Measurements from ENCODE around the gene EDIL3. TPM values are rescaled to one million over a fixed set of nuclear protein-coding genes. Genes with fewer than 3 reads are reported as not detected.

The EDIL3 gene
- total and polyA plus RNA-seq, 9 of the 15 experiments (the other 6 are each of a cell fraction or from before 2014, with no cell fraction given), result 0.09 TPM; not detected in 8

GRCh38 chr5:83956386-83956785, 428.3 kb downstream of the EDIL3 start:
- no peaks in the 10 kb centered on the region for H3K9me1 ChIP-seq (ENCODE audit: control insufficient read depth, insufficient read depth, low read length)
- no peak overlapping the region for H3K9ac ChIP-seq (ENCODE audit: insufficient read depth in 1 of 2, low read depth in 2 of 2, low read length in 2 of 2)
- H3K27me3 ChIP-seq (ENCODE audit: control insufficient read depth in 2 of 2, insufficient read depth in 2 of 2, low read length in 2 of 2), result no peaks in the 10 kb centered on the region
- no peaks in the 10 kb centered on the region for H3K36me3 ChIP-seq (ENCODE audit: control insufficient read depth, insufficient read depth, low read length)
- ATAC-seq (no peak), FAIRE-seq (no peak), DNase-seq (ENCODE audit: extremely low read depth in 1 of 4, low spot score in 3 of 4) (no peak)
- H3K4me2 ChIP-seq (ENCODE audit: insufficient read depth, low read length), result no peak overlapping the region
- in situ Hi-C loops (cut with MboI) (no loop called here), intact Hi-C loops (cut with micrococcal nuclease) (no loop called here)
- no peaks in the 10 kb centered on the region for H3K9me3 ChIP-seq (replicated peaks; ENCODE audit: control insufficient read depth, insufficient read depth, low read depth, low read length)
- BruUV-seq (replicated peaks), result no TSS peak
- H2AFZ ChIP-seq (ENCODE audit: low read depth, low read length), result no peak overlapping the region
- no peaks in the 10 kb centered on the region for H4K20me1 ChIP-seq (replicated peaks; ENCODE audit: control insufficient read depth, insufficient read depth, low read length)
- ChIA-PET POLR2A (no interaction called here), CTCF (ENCODE audit: low intra/inter-chr PET ratio) (no interaction called here)
- no peak overlapping the region for H3K27ac ChIP-seq (ENCODE audit: extremely low read depth, low read depth, low read length)
- TF ChIP-seq MCM7 (IDR thresholded peaks at IDR 0.05), result no peak
- TF ChIP-seq PRMT5 (CRISPR knock-in tag; IDR thresholded peaks at IDR 0.05), result no peak
- no peak for TF ChIP-seq ETS2 (tag; IDR thresholded peaks at IDR 0.05; ENCODE audit: borderline replicate concordance, poor library complexity, severe bottlenecking)
- TF ChIP-seq ARHGAP35 (IDR thresholded peaks at IDR 0.05; ENCODE audit: partially characterized antibody), result no peak
- TF ChIP-seq CBX5 (IDR thresholded peaks at IDR 0.05; ENCODE audit: borderline replicate concordance, low read depth), result no peak
- no peaks in the 10 kb centered on the region for H3K4me1 ChIP-seq (replicated peaks in 1 of 2; ENCODE audit: control insufficient read depth in 2 of 2, insufficient read depth in 2 of 2, low read length in 2 of 2)
- H3K79me2 ChIP-seq (ENCODE audit: control insufficient read depth, insufficient read depth, low read length), result no peaks in the 10 kb centered on the region
- H3K4me3 ChIP-seq, result no peak overlapping the region

GRCh38 chr5:83955916-83956315, 428.8 kb downstream of the EDIL3 start:
- Histone ChIP-seq H4K20me1 (replicated peaks; ENCODE audit: control insufficient read depth, insufficient read depth, low read length) (no peaks in the 10 kb centered on the region), H3K27me3 (ENCODE audit: control insufficient read depth in 2 of 2, insufficient read depth in 2 of 2, low read length in 2 of 2) (no peaks in the 10 kb centered on the region), H3K4me2 (ENCODE audit: insufficient read depth, low read length) (no peak overlapping the region), H3K9me3 (replicated peaks; ENCODE audit: control insufficient read depth, insufficient read depth, low read depth, low read length) (no peaks in the 10 kb centered on the region), H3K9ac (ENCODE audit: insufficient read depth in 1 of 2, low read depth in 2 of 2, low read length in 2 of 2) (no peak overlapping the region), H3K27ac (ENCODE audit: extremely low read depth, low read depth, low read length) (no peak overlapping the region), H3K9me1 (ENCODE audit: control insufficient read depth, insufficient read depth, low read length) (no peaks in the 10 kb centered on the region), H3K79me2 (ENCODE audit: control insufficient read depth, insufficient read depth, low read length) (no peaks in the 10 kb centered on the region), H2AFZ (ENCODE audit: low read depth, low read length) (no peak overlapping the region), H3K36me3 (ENCODE audit: control insufficient read depth, insufficient read depth, low read length) (no peaks in the 10 kb centered on the region), H3K4me3 (no peak overlapping the region), H3K4me1 (replicated peaks in 1 of 2; ENCODE audit: control insufficient read depth in 2 of 2, insufficient read depth in 2 of 2, low read length in 2 of 2) (no peaks in the 10 kb centered on the region)
- ChIA-PET CTCF (ENCODE audit: low intra/inter-chr PET ratio) (no interaction called here), POLR2A (no interaction called here)
- in situ Hi-C loops (cut with MboI) (no loop called here), intact Hi-C loops (cut with micrococcal nuclease) (no loop called here)
- no TSS peak for BruUV-seq (replicated peaks)
- FAIRE-seq (no peak), DNase-seq (ENCODE audit: extremely low read depth in 1 of 4, low spot score in 3 of 4) (no peak), ATAC-seq (no peak)
- WGBS (ENCODE audit: insufficient coverage, low coverage, missing lambda C conversion rate), result 0% methylated on average over 1 of the region's 1 CpG
- TF ChIP-seq HMG20A (CRISPR knock-in tag; conservative IDR thresholded peaks at IDR 0.05), result no peak
- TF ChIP-seq KLF1 (tag; IDR thresholded peaks at IDR 0.05), result no peak
- no peak for TF ChIP-seq NFXL1 (CRISPR knock-in tag; IDR thresholded peaks at IDR 0.05)
- TF ChIP-seq ZNF778 (CRISPR knock-in tag; IDR thresholded peaks at IDR 0.05), result no peak
- TF ChIP-seq PRPF4 (IDR thresholded peaks at IDR 0.05; ENCODE audit: insufficient read depth, low read depth, low read length, poor library complexity, severe bottlenecking), result no peak
- TF ChIP-seq ZNF436 (CRISPR knock-in tag; IDR thresholded peaks at IDR 0.05), result no peak
- no peak for TF ChIP-seq HMG20B (CRISPR knock-in tag; IDR thresholded peaks at IDR 0.05)
- no peak for TF ChIP-seq ZBTB43 (CRISPR knock-in tag; IDR thresholded peaks at IDR 0.05)
- no peak for TF ChIP-seq HDGF (IDR thresholded peaks at IDR 0.05)
- no peak for TF ChIP-seq EGR1 (conservative IDR thresholded peaks at IDR 0.05)
- TF ChIP-seq ZNF347 (CRISPR knock-in tag; IDR thresholded peaks at IDR 0.05; ENCODE audit: low read depth), result no peak
- no peak for TF ChIP-seq TFE3 (CRISPR knock-in tag; IDR thresholded peaks at IDR 0.05)
- TF ChIP-seq ASH1L (IDR thresholded peaks at IDR 0.05; ENCODE audit: borderline replicate concordance, low read depth, partially characterized antibody), result no peak

Measured in K562 (cell line).